ENCODE results near the gene AMH.
"Not testable (repeated sequence)": the region's sequence is repeated elsewhere in the genome, so short reads cannot be mapped to it uniquely, and the experiment has no call there.

AMH gene

DNA sequence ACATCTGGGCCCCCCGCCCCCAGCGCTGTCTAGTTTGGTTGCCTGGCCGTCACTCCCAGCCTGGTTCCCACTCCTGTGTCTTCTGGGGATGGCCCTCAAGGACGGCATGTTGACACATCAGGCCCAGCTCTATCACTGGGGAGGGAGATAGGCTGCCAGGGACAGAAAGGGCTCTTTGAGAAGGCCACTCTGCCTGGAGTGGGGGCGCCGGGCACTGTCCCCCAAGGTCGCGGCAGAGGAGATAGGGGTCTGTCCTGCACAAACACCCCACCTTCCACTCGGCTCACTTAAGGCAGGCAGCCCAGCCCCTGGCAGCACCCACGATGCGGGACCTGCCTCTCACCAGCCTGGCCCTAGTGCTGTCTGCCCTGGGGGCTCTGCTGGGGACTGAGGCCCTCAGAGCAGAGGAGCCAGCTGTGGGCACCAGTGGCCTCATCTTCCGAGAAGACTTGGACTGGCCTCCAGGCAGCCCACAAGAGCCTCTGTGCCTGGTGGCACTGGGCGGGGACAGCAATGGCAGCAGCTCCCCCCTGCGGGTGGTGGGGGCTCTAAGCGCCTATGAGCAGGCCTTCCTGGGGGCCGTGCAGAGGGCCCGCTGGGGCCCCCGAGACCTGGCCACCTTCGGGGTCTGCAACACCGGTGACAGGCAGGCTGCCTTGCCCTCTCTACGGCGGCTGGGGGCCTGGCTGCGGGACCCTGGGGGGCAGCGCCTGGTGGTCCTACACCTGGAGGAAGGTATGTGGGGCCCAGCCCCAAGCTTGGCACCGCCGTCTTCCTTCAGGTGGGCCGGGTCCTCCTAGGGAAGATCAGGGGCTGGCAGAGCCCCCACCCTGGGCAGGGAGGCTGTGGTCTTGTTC lies at the start of gene AMH:
TSS of gene AMH (plus strand) at position 314 of the 857 bp plus-strand sequence. CDS start at position 324, 10 bp downstream.
- DNase-seq (ENCODE audit: low spot score): no peak

DNA sequence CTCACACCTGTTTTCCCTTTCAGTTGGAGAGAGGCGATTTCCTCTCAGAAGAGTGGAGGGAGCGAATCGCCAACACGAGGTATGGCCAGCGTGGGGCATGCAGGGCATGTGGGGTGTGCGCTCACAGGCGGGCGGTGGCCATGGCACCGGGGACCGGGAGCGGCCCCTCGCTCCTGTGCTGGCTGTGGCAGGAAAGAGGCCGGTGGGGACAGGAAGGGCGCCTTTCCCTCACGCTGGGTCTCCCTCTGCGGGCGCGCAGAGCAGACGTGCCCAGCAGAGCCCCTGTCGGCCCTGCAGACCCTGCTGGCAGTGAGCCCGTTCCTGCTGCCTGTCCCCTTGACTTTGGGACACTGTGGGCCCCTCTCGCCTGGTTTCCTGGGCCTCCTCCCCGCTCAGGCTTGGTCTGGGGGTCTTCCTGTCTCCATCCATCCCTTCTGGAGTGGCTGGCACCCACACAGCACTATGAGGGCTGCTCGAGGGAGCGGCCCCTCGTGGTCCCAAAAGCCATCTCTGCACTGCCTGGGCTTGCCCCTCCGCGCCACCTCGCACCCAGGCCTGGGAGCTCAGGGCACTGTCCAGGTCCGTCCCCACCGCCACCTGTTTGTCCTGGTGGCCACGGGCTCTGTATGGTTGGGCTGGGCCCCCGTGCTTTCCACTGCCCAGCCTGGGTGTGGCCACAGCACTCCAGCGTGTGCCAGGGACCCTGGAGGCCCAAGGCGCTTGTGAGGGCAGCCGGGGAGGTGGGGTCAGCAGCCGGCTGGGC lies 49.1 kb upstream of the AMH start:
- no peak for DNase-seq (ENCODE audit: low spot score)

DNA sequence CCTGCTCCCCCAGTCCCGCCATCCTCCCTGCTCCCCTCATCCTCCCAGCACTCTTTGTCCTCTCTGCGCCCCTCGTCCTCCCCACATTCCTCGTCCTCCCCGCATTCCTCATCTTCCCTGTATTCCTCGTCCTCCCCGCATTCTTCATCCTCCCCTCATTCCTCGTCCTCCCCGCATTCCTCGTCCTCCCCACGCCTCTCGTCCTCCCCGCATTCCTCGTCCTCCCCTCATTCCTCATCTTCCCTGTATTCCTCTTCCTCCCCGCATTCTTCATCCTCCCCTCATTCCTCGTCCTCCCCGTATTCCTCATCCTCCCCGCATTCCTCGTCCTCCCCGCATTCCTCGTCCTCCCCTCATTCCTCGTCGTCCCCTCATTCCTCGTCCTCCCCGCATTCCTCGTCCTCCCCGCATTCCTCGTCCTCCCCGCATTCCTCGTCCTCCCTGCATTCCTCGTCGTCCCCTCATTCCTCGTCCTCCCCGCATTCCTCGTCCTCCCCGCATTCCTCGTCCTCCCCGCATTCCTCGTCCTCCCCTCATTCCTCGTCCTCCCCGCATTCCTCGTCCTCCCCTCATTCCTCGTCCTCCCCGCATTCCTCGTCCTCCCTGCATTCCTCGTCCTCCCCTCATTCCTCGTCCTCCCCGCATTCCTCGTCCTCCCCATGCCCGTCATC lies 48.4 kb upstream of the AMH start:
- not testable (repeated sequence) for DNase-seq (ENCODE audit: low spot score)

DNA sequence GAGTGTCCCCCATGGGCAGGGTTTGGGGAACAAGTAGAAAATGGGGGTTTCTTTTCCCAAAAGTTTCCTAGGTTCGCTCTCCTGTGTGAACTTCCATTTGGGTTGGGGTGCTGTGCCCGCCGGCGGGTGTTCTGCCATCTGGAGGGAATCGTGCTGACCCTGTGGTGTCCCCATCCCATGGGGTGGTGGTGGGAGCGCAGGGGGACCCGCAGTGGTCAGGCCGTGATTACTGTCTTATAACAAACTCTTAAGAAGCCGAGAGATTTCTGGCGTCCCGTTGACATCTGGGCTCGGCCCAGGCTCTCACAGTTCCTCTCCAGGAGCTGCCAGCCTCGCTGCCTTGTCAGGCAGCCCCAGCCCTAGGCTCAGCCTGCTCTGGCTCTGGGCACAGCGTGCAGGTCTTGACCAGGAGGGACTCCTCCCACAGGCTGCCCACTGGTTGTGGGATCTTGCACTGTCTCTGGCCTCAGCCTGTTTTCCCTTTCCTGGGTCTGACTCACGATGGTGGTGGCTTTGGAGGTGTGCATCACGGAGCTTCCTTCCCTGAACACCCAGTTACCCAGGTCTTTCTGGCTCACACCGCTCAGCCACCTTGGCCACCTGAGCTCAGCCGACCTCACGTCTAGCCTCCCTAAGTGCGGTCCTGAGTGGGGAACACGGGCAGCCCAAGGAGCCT lies 47.5 kb upstream of the AMH start:
- no peak for DNase-seq (ENCODE audit: low spot score)

DNA sequence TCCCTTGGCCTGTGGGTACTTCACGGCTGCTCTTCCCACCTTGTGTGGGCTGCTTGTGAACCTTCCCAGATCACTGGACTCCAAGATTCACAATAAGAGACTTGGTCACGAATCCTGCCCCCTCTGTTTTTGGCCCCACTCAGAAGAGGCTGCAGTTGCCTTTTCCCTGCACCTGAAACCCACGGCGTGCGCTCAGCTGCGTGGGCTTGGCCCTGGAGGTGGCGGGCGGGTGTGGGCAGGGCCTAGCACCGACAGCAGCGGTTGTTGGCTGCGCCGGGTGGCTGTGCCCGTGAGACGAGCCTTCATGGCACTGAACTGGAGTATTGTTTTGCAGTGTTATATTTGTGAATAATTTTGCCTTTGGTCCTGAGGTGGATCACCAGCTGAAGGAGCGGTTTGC lies 46.8 kb upstream of the AMH start:
- no peak for DNase-seq (ENCODE audit: low spot score)

DNA sequence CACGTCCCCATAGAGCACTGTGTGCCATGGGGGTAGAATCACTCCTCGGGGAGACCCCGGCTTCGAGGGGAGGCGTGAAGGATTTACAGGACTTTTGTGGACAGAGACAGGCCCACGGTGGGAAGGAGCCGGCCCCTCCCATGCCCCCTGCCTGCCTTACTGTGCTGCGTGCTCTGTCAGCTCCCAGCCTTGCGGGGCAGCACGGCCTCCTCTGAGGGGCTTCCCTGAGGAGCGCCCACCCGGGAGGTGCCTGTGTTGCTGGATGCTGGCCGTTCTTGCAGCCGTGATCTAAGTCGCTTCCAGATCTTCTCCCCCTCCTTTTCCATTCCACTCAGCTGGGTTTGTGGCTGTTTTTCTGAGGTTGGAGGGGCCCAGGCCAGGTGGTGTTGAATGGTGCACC lies 42.1 kb upstream of the AMH start:
- no peak for DNase-seq (ENCODE audit: low spot score)

DNA sequence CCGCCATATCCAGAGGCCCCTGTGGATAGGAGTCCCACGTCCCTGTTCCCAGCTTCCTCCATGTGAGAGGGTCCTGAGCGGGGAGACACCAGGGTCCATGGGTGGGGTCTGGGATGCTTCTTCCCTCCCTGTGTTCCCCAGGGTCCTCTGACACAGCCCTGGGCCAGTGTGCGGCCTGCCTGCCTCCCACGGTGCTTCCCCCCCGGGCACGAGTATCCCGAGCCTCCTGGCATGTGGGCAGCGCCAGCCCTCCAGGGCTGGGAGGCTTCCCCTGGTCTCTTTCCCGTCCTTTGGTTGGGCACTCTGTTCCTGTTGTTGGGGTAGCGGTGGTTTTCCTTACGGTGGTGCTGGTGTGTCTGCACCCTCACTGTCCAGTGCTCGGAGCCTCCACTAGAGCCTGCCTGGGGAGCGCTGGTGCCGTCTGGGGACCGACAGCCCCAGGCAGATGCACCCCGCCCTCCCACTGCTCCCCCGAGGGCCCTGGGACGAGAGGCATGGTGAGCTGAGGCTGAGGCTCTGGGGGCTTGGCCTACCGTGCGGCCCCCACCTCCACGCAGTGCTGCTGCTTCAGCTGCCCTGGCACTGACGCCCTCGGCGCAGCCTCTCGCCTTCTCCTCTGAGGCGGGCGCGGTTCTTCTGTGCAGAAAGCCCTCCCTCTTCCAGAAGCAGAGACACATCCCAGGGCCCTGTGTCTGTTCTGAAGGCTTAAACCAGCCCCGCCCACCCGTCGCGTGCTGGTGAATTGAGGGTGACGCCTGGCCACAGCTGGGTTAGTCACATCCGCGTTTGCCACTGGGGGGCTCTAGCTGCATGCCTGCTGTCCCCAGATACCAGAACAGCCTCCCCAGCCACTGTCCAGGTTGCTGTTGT lies 40.9 kb upstream of the AMH start:
- no peak for DNase-seq (ENCODE audit: low spot score)

DNA sequence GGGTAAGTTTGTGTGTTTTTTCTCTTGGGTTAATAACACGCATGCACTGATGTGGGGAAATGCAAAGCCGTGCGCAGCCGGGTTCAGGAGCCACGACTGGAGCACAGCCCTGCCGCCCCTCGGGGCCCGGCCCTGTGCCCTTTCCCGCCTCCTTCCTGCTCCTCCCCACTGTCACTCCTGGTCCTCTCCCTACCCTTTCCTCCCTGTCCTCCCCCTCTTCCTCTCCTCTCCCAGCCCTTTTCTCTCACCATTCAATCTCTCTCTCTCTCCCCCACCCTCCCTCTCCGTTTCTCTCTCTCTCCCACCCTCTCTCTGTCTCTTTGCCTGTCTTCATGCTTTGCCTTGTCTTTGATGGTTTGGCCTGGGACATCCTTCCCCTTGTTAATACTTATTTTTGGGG lies 40.1 kb upstream of the AMH start:
- no peak for DNase-seq (ENCODE audit: low spot score)

DNA sequence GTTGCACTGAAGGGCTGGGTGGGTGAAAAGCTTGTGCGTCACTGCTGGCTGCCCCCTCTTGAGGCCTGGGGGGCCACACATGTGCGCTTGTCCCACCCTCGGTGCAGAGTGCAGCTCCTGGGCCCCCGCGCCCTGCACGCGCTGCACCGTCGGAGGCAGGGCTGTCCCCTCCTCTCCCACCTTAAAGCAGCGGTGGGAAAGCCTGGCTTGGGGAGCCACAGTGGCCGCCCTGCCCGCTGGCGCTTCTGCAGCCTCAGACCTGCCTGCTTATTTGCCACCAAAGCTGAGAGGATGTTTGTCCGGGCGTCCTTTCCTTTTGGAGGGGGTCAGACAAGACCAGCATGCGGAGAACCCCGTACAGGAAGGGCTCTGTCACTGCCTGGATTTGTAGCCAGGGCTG lies 39.7 kb upstream of the AMH start:
- no peak for DNase-seq (ENCODE audit: low spot score)

DNA sequence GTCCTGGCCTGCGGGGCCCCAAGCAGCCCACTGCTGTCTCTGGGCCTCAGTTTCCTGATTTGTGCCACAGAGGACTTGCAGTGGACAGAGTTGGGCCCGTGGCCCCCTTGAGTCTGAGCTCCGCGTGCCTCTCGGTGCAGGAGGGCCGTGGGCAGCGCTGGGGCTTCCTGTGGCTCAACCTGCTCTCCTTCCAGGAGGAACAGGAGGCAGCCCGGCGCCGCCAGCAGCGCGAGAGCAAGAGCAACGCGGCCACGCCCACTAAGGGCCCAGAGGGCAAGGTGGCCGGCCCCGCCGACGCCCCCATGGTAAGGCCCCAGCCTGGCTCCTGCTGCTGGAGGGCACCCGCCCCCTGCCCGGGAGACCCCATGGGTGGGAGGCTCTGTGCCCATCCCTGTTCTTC lies 38.9 kb upstream of the AMH start:
- no peak for DNase-seq (ENCODE audit: low spot score)

DNA sequence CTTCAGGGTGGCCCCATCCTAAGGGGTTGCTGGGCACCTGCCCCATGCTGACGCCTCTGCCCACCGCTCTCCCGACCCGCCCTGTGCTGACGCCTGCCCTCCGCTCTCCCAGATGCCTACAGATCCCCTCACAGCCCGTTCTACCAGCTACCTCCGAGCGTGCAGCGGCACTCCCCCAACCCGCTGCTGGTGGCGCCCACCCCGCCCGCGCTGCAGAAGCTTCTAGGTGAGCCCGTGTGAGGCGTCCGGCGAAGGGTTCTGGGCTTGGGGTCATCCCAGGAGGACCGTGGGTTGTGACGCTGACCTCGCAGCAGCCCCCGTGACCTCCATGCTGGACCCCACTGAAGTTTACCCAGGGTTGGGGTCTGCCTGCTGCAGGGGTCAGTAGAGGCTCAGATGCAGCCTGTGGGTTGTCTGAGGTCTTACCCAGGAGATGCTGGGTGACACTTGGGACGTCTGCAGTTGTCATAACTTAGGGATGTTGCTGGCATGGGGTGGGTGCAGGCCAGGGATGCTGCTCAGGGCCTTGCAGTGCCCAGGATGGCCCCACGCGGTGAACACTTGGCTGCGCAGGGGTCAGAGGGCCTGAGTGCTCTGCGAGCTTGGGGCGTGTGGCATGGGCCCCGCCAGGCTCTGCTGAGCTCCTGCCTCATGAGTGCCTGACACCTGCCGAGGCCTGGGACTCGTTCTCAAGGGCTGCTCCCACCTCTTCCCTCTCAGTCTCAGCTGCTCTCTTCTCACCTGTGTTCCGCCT lies 38.0 kb upstream of the AMH start:
- no peak for DNase-seq (ENCODE audit: low spot score)

DNA sequence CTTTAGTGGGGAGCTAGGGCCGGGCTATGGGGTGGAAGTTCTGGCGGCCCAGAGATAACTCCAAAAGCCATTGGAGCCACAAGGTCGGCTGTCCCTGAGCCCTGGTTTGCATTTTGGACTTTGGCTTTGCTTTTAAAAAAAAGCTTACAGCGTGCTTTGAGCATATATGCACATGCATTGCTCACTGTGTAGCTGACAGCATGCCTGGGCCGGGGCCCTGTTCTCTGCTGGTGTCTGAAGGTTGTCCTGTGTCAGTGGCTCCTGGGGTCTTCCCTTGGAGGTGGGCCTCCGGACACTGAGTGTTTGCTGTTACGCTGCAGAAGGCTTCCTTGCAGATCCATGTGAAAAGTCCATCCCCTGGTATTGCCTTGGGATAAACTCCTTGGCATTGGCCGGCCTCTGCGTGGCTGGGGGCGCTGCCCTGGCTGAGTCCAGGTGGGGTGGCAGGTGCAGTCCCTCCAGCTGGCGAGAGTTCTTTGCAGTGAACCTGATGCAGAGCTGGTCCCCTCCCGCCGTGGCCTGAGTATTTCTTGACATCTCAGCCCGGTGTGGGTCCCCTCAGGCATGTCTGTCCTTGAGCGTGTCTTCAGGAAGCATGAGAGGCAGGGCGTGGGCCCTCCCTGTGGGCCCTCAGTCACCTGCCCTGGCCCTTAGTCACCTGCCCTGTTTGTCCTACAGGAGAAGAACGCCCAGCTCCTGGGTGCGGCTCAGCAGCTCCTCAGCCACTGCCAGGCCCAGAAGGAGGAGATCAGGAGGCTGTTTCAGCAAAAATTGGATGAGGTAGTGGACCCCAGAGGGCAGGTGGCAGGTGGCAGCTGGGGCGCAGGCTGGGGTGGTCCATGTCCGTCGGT lies 36.0 kb upstream of the AMH start:
- DNase-seq (ENCODE audit: low spot score): no peak

DNA sequence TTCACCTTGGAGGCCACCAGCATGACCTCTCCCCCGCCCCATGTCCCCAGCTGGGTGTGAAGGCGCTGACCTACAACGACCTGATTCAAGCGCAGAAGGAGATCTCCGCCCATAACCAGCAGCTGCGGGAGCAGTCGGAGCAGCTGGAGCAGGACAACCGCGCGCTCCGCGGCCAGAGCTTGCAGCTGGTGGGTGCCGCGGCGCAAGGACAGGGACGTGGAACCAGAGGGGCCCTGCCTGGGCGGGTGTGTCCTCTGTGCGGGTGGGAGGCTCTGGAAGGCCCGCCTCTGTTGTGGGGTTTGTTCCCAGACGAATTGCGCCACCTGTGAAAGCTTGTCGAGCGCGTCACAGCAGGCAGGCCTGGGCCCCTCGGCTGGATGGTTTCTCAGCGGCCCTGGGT lies 35.3 kb upstream of the AMH start:
- DNase-seq (ENCODE audit: low spot score): no peak

DNA sequence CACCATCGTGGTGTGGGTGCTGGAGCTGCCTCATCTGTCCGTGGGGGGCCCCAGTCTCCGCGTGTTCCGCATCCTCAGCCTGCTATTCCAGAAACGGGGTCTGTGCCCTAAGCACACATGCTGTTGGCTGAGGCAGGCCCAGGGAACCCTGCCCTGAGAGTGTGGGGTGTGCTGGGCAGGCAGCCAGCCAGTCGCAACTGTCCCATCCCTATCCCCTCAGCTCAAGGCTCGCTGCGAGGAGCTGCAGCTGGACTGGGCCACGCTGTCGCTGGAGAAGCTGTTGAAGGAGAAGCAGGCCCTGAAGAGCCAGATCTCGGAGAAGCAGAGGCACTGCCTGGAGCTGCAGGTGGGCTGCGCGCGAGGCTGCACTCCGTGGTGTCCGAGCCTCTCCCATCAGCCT lies 34.9 kb upstream of the AMH start:
- DNase-seq (ENCODE audit: low spot score): no peak

DNA sequence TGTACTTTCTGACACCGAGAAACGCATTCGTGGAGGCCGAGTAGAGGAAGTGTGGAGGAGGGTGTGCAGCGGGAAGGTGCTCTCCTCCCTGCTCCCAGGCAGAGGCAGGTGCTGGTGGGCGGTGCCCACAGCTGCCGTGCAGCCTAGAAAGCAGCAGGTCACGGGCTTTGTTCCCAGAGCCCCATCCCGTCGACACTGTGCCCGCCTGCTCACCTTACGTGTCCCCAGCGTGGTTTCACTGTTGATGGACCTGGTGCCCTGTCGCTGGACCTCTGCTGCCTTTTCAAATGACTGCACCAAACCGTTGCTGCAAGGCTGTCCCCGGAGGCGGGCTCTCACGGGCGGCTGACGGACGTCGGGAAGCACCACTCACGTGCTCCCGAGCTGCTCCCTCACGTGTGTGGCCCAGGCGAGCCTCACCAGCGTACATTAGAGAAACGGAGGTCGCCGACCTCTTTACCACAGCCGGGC lies 33.8 kb upstream of the AMH start:
- DNase-seq (ENCODE audit: low spot score): no peak

DNA sequence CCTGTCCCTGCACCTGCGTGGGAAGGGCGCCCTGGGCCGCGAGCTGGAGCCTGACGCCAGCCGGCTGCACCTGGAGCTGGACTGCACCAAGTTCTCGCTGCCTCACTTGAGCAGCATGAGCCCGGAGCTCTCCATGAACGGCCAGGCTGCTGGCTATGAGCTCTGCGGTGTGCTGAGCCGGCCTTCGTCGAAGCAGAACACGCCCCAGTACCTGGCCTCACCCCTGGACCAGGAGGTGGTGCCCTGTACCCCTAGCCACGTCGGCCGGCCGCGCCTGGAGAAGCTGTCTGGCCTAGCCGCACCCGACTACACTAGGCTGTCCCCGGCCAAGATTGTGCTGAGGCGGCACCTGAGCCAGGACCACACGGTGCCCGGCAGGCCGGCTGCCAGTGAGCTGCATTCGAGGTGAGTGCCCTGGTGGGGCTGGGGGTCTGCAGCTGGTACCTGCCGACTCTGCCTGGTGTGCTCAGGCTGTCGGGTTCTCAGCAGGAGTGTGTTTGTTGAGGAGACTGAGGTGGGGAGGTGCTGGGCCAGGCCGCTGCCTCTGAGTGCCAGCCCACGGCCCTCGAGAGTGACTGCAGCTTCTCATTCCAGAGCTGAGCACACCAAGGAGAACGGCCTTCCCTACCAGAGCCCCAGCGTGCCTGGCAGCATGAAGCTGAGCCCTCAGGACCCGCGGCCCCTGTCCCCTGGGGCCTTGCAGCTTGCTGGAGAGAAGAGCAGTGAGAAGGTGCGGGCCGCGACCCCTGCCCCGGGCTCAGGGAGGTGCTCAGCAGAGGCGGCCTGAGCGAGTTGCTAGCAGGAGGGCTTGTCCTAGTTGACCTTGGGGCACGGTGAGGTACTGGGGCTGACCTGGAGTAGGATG lies 32.5 kb upstream of the AMH start:
- no peak for DNase-seq (ENCODE audit: low spot score)

DNA sequence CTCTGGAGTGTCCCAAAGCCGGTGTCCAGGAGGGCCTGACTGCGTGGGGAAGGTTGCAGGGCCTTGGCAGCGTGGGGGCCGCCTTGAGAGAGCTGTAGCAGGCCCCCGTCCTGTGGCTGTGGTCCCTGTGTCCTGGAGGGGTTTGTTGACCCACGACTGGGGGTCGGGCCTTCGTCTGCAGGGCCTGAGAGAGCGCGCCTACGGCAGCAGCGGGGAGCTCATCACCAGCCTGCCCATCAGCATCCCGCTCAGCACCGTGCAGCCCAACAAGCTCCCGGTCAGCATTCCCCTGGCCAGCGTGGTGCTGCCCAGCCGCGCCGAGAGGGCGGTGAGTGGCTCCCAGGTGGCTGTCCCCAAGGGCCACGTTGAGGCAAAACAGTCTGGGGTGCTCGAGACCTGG lies 31.5 kb upstream of the AMH start:
- no peak for DNase-seq (ENCODE audit: low spot score)

DNA sequence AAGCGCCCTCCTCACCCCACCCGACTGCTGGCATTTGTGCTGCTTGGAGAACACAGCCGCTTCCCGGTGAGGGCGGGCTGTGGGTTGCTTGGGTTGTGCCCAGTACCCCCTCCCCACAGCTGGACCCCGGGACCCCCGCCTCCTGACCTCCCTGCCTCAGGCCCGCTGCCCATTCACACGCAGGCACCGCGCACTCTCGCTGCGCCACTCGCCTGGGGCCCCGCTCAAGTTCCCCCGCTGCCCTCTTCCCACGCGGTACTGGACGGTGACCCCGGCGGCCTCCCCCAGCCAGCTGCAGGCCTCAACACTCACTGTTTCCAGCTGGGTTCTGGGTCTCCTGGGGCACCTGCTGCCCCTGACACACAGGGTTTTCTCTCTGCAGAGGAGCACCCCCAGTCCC lies 29.4 kb upstream of the AMH start:
- DNase-seq (ENCODE audit: low spot score): no peak

All from LoVo (cell line).